Suprapubic skin (tissue), 3 donors: Measurements from ENCODE around the gene STIM2.

Source experiments
- CTCF ChIP-seq, 2 donors: fragments of 200-600 bp in 1 of 2; fragments of 450-650 bp in 1 of 2; sonication (generic) in 1 of 2; IDR thresholded peaks; one replicate each; pipeline ENCODE4 v1.5.1; 2016 to 2019; ENCODE audit warnings: antibody characterized with exemption in 2 of 2, mild to moderate bottlenecking in 1 of 2, moderate library complexity in 1 of 2
- EP300 ChIP-seq: sonication (generic); formaldehyde crosslinking; IDR thresholded peaks from one replicate; pipeline ENCODE4 v1.6.1; 2017; ENCODE audit warnings: antibody characterized with exemption

GRCh38 chr4:26935397-26935796 lies 74.8 kb downstream of the STIM2 start:
- no peak for TF ChIP-seq EP300
- no peak for TF ChIP-seq CTCF (IDR thresholded peaks at IDR 0.05)
